Measurements from ENCODE around the gene CPNE5. TPM values are rescaled to one million over a fixed set of nuclear protein-coding genes. Genes with fewer than 3 reads are reported as not detected.

The CPNE5 gene
- total and polyA plus RNA-seq, 2 experiments from 2014 or later = 0.30 to 1.2 TPM

- TF ChIP-seq CTCF (IDR thresholded peaks at IDR 0.05; ENCODE audit: poor library complexity) (no peak), EZH2 (IDR thresholded peaks at IDR 0.05; ENCODE audit: borderline replicate concordance) (no peak), EZH2phosphoT487 (IDR thresholded peaks at IDR 0.05; ENCODE audit: low read depth, severe bottlenecking, unreplicated experiment) (no peak)
Observed at GRCh38 chr6:36803482-36803881, 35.8 kb downstream of the CPNE5 start.

GRCh38 chr6:36800223-36801076, 38.8 kb downstream of the CPNE5 start:
- Histone ChIP-seq H3K9me3 (ENCODE audit: low read depth) (no peaks in the 10 kb centered on the region), H4K20me1 (ENCODE audit: insufficient read depth, poor library complexity, severe bottlenecking) (no peaks in the 10 kb centered on the region), H3K27ac (no peak overlapping the region), H3K9me2 (replicated peaks; ENCODE audit: insufficient read depth) (no peaks in the 10 kb centered on the region), H3K36me3 (replicated peaks; ENCODE audit: insufficient read depth, low read depth) (no peaks in the 10 kb centered on the region), H3K4me3 (no peak overlapping the region), H3K4me2 (no peak overlapping the region), H3K79me2 (no peaks in the 10 kb centered on the region), H2AFZ (no peak overlapping the region), H3K27me3 (no peaks in the 10 kb centered on the region), H3K4me1 (ENCODE audit: insufficient read depth) (peaks cover 3% of the 10 kb centered on the region)
- no peak for DNase-seq (ENCODE audit: low spot score)
- TF ChIP-seq CTCF (IDR thresholded peaks at IDR 0.05; ENCODE audit: poor library complexity) = no peak
- no peak for TF ChIP-seq EZH2phosphoT487 (IDR thresholded peaks at IDR 0.05; ENCODE audit: low read depth, severe bottlenecking, unreplicated experiment)
- no peak for TF ChIP-seq EZH2 (IDR thresholded peaks at IDR 0.05; ENCODE audit: borderline replicate concordance)
- 81% methylated on average over 10 of the region's 10 CpGs for WGBS (ENCODE audit: low lambda C conversion rate, missing lambda C conversion rate)

More at GRCh38 chr6:36803482-36803881, 35.8 kb downstream of the CPNE5 start:
- Histone ChIP-seq H3K4me2 (no peak overlapping the region), H3K9me3 (ENCODE audit: low read depth) (no peaks in the 10 kb centered on the region), H4K20me1 (ENCODE audit: insufficient read depth, poor library complexity, severe bottlenecking) (no peaks in the 10 kb centered on the region), H3K79me2 (no peaks in the 10 kb centered on the region), H2AFZ (no peak overlapping the region), H3K27me3 (no peaks in the 10 kb centered on the region), H3K4me1 (ENCODE audit: insufficient read depth) (peaks cover 3% of the 10 kb centered on the region), H3K36me3 (replicated peaks; ENCODE audit: insufficient read depth, low read depth) (no peaks in the 10 kb centered on the region), H3K4me3 (no peak overlapping the region), H3K27ac (no peak overlapping the region), H3K9me2 (replicated peaks; ENCODE audit: insufficient read depth) (no peaks in the 10 kb centered on the region)
- DNase-seq (ENCODE audit: low spot score) = no peak
- 96% methylated on average over 6 of the region's 6 CpGs for WGBS (ENCODE audit: low lambda C conversion rate, missing lambda C conversion rate)

- Histone ChIP-seq H3K4me3 (no peak overlapping the region), H3K4me2 (no peak overlapping the region), H3K27me3 (no peaks in the 10 kb centered on the region), H3K79me2 (no peaks in the 10 kb centered on the region), H2AFZ (no peak overlapping the region), H4K20me1 (ENCODE audit: insufficient read depth, poor library complexity, severe bottlenecking) (no peaks in the 10 kb centered on the region), H3K9me2 (replicated peaks; ENCODE audit: insufficient read depth) (no peaks in the 10 kb centered on the region), H3K9me3 (ENCODE audit: low read depth) (no peaks in the 10 kb centered on the region), H3K27ac (no peak overlapping the region), H3K4me1 (ENCODE audit: insufficient read depth) (peaks cover 7% of the 10 kb centered on the region), H3K36me3 (replicated peaks; ENCODE audit: insufficient read depth, low read depth) (no peaks in the 10 kb centered on the region)
- no peak for TF ChIP-seq CTCF (IDR thresholded peaks at IDR 0.05; ENCODE audit: poor library complexity)
- no peak for TF ChIP-seq EZH2phosphoT487 (IDR thresholded peaks at IDR 0.05; ENCODE audit: low read depth, severe bottlenecking, unreplicated experiment)
- no peak for TF ChIP-seq EZH2 (IDR thresholded peaks at IDR 0.05; ENCODE audit: borderline replicate concordance)
- DNase-seq (ENCODE audit: low spot score) = no peak
- WGBS (ENCODE audit: low lambda C conversion rate, missing lambda C conversion rate) = 72% methylated on average over 3 of the region's 3 CpGs
Observed at GRCh38 chr6:36798852-36799251, 40.4 kb downstream of the CPNE5 start.
